Kidney glomerular epithelial cell (primary cell): ENCODE measurements around the gene BHLHE40.

Experiments used
- DNase-seq: peaks from one replicate; lab custom pipeline; 2025; lab: John Stamatoyannopoulos, UW

Gene BHLHE40

GRCh38 chr3:5001135-5001534 is 21.9 kb downstream of the BHLHE40 start:
- no peak for DNase-seq

- no peak for DNase-seq
Measured at GRCh38 chr3:5001805-5002173, 22.6 kb downstream of the BHLHE40 start.

- DNase-seq: no peak
Measured at GRCh38 chr3:5002174-5002870, 23.1 kb downstream of the BHLHE40 start.

- DNase-seq: no peak
Measured at GRCh38 chr3:5002871-5003247, 23.6 kb downstream of the BHLHE40 start.

- no peak for DNase-seq
Measured at GRCh38 chr3:5004319-5005152, 25.3 kb downstream of the BHLHE40 start.

- DNase-seq: no peak
Measured at GRCh38 chr3:5005367-5005766, 26.1 kb downstream of the BHLHE40 start.

GRCh38 chr3:5006755-5007202 is 27.5 kb downstream of the BHLHE40 start:
- no peak for DNase-seq

GRCh38 chr3:5007873-5008272 is 28.6 kb downstream of the BHLHE40 start:
- DNase-seq: no peak

GRCh38 chr3:5009506-5010109 is 30.4 kb downstream of the BHLHE40 start:
- no peak for DNase-seq

GRCh38 chr3:5010140-5010539 is 30.9 kb downstream of the BHLHE40 start:
- DNase-seq: no peak

GRCh38 chr3:5010706-5011554 is 31.7 kb downstream of the BHLHE40 start:
- DNase-seq: no peak

- DNase-seq: no peak
Measured at GRCh38 chr3:5011555-5012256, 32.5 kb downstream of the BHLHE40 start.

- DNase-seq: no peak
Measured at GRCh38 chr3:5012367-5012766, 33.1 kb downstream of the BHLHE40 start.

- no peak for DNase-seq
Measured at GRCh38 chr3:5013021-5013906, 34.0 kb downstream of the BHLHE40 start.

GRCh38 chr3:5014391-5014790 is 35.2 kb downstream of the BHLHE40 start:
- DNase-seq: no peak

- no peak for DNase-seq
Measured at GRCh38 chr3:5015056-5015455, 35.8 kb downstream of the BHLHE40 start.

- DNase-seq: peak; percentile 32
Measured at GRCh38 chr3:5016211-5017161, 37.2 kb downstream of the BHLHE40 start.

GRCh38 chr3:5017925-5018531 is 38.8 kb downstream of the BHLHE40 start:
- no peak for DNase-seq
